RPMI8226 (cell line): Measurements from ENCODE around the gene HS1BP3.
A peak's percentile ranks its signal among the peaks of the same experiment; 100 is the strongest.

Experiments used
- DNase-seq: peaks from one replicate; pipeline ENCODE4 v3.0.0-alpha.2; 2015

Gene HS1BP3

GRCh38 chr2:20645301-20645701 is 5.6 kb downstream of the HS1BP3 start:
- DNase-seq = no peak

- no peak for DNase-seq
Measured at GRCh38 chr2:20643826-20644225, 7.1 kb downstream of the HS1BP3 start.

GRCh38 chr2:20643060-20643459 is 7.8 kb downstream of the HS1BP3 start:
- DNase-seq = no peak

GRCh38 chr2:20642055-20642971 is 8.6 kb downstream of the HS1BP3 start:
- DNase-seq = peak; percentile 83

GRCh38 chr2:20641123-20641985 is 9.5 kb downstream of the HS1BP3 start:
- DNase-seq = no peak

- no peak for DNase-seq
Measured at GRCh38 chr2:20640411-20641122, 10.3 kb downstream of the HS1BP3 start.

GRCh38 chr2:20638646-20639430 is 12.1 kb downstream of the HS1BP3 start:
- DNase-seq = no peak

- DNase-seq = no peak
Measured at GRCh38 chr2:20638014-20638413, 12.9 kb downstream of the HS1BP3 start.

GRCh38 chr2:20637147-20637546 is 13.8 kb downstream of the HS1BP3 start:
- DNase-seq = no peak

- peak; percentile 58 for DNase-seq
Measured at GRCh38 chr2:20635675-20636584, 15.0 kb downstream of the HS1BP3 start.

GRCh38 chr2:20635113-20635510 is 15.8 kb downstream of the HS1BP3 start:
- DNase-seq = no peak

- DNase-seq = peak; percentile 17
Measured at GRCh38 chr2:20634507-20635112, 16.3 kb downstream of the HS1BP3 start.

GRCh38 chr2:20633794-20634506 is 16.9 kb downstream of the HS1BP3 start:
- peak; percentile 92 for DNase-seq

- no peak for DNase-seq
Measured at GRCh38 chr2:20633001-20633400, 17.9 kb downstream of the HS1BP3 start.

- DNase-seq = no peak
Measured at GRCh38 chr2:20632446-20632990, 18.4 kb downstream of the HS1BP3 start.

- DNase-seq = no peak
Measured at GRCh38 chr2:20631617-20632307, 19.1 kb downstream of the HS1BP3 start.

- no peak for DNase-seq
Measured at GRCh38 chr2:20630967-20631366, 19.9 kb downstream of the HS1BP3 start.

- DNase-seq = no peak
Measured at GRCh38 chr2:20629581-20630171, 21.2 kb downstream of the HS1BP3 start.

- no peak for DNase-seq
Measured at GRCh38 chr2:20629181-20629580, 21.7 kb downstream of the HS1BP3 start.
